ENCODE measurements around the gene IQSEC2. TPM values are rescaled to one million over a fixed set of nuclear protein-coding genes. Genes with fewer than 3 reads are reported as not detected.

Gene IQSEC2
- total and polyA plus RNA-seq, 9 of the 15 experiments (the other 6 are each of a cell fraction or from before 2014, with no cell fraction given) = 2.7 to 41.8 (median 20.1) TPM

DNA sequence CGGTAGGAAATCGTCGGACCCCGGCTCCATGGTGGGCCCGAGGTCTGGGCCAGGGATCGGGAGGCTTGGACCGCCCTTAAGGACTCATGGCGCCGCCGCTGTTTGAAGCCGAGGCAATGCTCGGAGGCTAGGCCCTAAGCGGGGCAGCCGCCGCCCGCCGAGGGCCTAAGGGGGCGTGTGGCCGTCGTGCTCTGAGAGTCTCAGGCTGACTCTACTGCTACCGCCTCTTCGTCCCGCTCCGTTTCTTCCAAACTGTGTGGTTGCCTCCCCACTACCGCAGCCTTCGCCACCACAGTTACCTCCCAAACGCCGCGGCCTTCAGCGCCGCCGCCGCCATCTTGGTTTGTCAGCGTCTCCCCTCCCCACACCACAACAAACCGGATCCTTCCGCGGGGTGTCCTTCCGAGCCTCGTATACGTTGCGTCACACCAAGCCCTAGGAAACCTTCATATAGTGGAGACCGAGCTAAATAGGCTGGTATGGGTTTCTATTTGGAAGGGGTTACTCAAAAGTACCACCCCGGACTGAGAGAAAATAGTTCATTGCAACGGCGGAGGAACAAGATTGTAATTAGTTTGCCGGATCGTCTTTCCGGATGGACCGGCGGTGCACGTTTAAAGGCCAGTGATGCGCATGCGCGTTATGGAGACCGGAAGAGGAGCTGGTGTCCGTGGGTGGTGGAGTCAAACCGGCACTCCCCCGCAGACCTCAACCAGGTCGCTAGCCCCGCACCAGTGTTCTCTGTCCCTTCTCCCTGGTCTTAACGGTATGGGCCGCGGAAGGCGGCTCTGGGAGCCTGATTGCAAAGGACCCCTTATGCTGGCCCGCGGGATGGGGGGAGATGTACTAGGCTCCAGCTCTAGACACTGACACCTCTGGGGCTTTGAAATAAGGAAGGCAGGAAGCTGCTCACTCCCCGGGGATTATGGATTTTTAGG is 56.3 kb downstream of the IQSEC2 start, which contains the start of gene KDM5C (continued):
- TF ChIP-seq ZNF407 (IDR thresholded peaks at IDR 0.05; ENCODE audit: low read depth) (no peak), ARNT (IDR thresholded peaks at IDR 0.05) (peak; percentile 96), TEAD4 (IDR thresholded peaks at IDR 0.05; ENCODE audit: low read length) (peak; percentile 9; the same call in 1 of the 2 replicates), TEAD4 (CRISPR knock-in tag; IDR thresholded peaks at IDR 0.05; ENCODE audit: borderline replicate concordance) (no peak), ZNF444 (CRISPR knock-in tag; IDR thresholded peaks at IDR 0.05) (no peak), SMAD4 (CRISPR knock-in tag; conservative IDR thresholded peaks at IDR 0.05) (peak; percentile 74; the same call in 1 of the 2 replicates)
- TF ChIP-seq, protein P1, sequence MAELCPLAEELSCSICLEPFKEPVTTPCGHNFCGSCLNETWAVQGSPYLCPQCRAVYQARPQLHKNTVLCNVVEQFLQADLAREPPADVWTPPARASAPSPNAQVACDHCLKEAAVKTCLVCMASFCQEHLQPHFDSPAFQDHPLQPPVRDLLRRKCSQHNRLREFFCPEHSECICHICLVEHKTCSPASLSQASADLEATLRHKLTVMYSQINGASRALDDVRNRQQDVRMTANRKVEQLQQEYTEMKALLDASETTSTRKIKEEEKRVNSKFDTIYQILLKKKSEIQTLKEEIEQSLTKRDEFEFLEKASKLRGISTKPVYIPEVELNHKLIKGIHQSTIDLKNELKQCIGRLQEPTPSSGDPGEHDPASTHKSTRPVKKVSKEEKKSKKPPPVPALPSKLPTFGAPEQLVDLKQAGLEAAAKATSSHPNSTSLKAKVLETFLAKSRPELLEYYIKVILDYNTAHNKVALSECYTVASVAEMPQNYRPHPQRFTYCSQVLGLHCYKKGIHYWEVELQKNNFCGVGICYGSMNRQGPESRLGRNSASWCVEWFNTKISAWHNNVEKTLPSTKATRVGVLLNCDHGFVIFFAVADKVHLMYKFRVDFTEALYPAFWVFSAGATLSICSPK (IDR thresholded peaks at IDR 0.05; ENCODE audit: borderline replicate concordance) = 0 out of 2 replicates have a peak, but pooled peaks have one; percentile 67

Measured in K562 (cell line).